ENCODE data around the gene TMEM167A.

- TF ChIP-seq POLR2A (IDR thresholded peaks at IDR 0.05; ENCODE audit: low read length) (no peak), GATA1 (IDR thresholded peaks at IDR 0.05; ENCODE audit: low read depth, low read length) (no peak)
These were observed 38.3 kb downstream of the TMEM167A start for GRCh38 chr5:83038924-83039323.

All from erythroblast (primary cell).